RWPE2 (cell line): ENCODE data around the gene ZDHHC22.

Experiments
- ATAC-seq: fragments of 200-7000 bp; cut with Tn5 transposase; 3 replicates; pipeline ENCODE4 v1.9.1; 2021; ENCODE audit warnings: low read depth
- DNase-seq: peaks from one replicate; pipeline ENCODE4 v3.0.0-alpha.2; 2020; ENCODE audit warnings: low spot score
- H3K27ac ChIP-seq: fragments of 450-650 bp; 2 replicates; pipeline ENCODE4 v1.5.1; 2017; ENCODE audit warnings: mild to moderate bottlenecking; ENCODE audit not compliant: poor library complexity, severe bottlenecking
- H3K27me3 ChIP-seq: fragments of 250-450 bp; sonication (Bioruptor Pico); 2 replicates; pipeline ENCODE4 v1.5.1; 2021; ENCODE audit warnings: mild to moderate bottlenecking, moderate library complexity; ENCODE audit not compliant: insufficient read depth, poor library complexity, severe bottlenecking
- H3K36me3 ChIP-seq: fragments of 250-450 bp; sonication (Bioruptor Pico); 2 replicates; pipeline ENCODE4 v1.5.1; 2020; ENCODE audit warnings: low read depth, mild to moderate bottlenecking, moderate library complexity
- H3K4me1 ChIP-seq: fragments of 250-450 bp; sonication (Bioruptor Pico); 2 replicates; pipeline ENCODE4 v1.5.1; 2021; ENCODE audit warnings: mild to moderate bottlenecking, moderate library complexity; ENCODE audit not compliant: insufficient read depth, poor library complexity, severe bottlenecking
- H3K4me3 ChIP-seq: fragments of 250-450 bp; sonication (Bioruptor Pico); 2 replicates; pipeline ENCODE4 v1.5.1; 2021; ENCODE audit warnings: mild to moderate bottlenecking, moderate library complexity; ENCODE audit not compliant: severe bottlenecking
- H3K9me3 ChIP-seq: fragments of 250-450 bp; sonication (Bioruptor Pico); 2 replicates; pipeline ENCODE4 v1.5.1; 2021; ENCODE audit warnings: mild to moderate bottlenecking, moderate library complexity; ENCODE audit not compliant: severe bottlenecking
- CTCF ChIP-seq: fragments of 450-650 bp; IDR thresholded peaks from one replicate; pipeline ENCODE4 v1.5.1; 2017; ENCODE audit warnings: mild to moderate bottlenecking, moderate library complexity; ENCODE audit not compliant: poor library complexity, severe bottlenecking

The ZDHHC22 gene

GRCh38 chr14:77145975-77146740 is 4.6 kb upstream of the ZDHHC22 start:
- no peak; the same call in 2 of the 3 replicates for ATAC-seq
- Histone ChIP-seq H3K4me3 (no peak overlapping the region), H3K27ac (no peak overlapping the region), H3K27me3 (peaks cover 70% of the 10 kb centered on the region), H3K9me3 (no peaks in the 10 kb centered on the region), H3K4me1 (no peaks in the 10 kb centered on the region), H3K36me3 (no peaks in the 10 kb centered on the region)
- DNase-seq, result peak; percentile 20
- no peak for TF ChIP-seq CTCF

GRCh38 chr14:77144412-77145115 is 3.0 kb upstream of the ZDHHC22 start:
- no peak overlapping the region for H3K4me3 ChIP-seq
- no peak for TF ChIP-seq CTCF
- no peaks in the 10 kb centered on the region for H3K36me3 ChIP-seq
- no peaks in the 10 kb centered on the region for H3K9me3 ChIP-seq
- no peak overlapping the region for H3K27ac ChIP-seq
- peaks cover 5% of the 10 kb centered on the region for H3K4me1 ChIP-seq
- ATAC-seq (no peak), DNase-seq (no peak)
- H3K27me3 ChIP-seq, result peaks cover 86% of the 10 kb centered on the region

GRCh38 chr14:77143071-77143470 is 1.5 kb upstream of the ZDHHC22 start:
- no peak overlapping the region for H3K4me3 ChIP-seq
- no peak overlapping the region for H3K27ac ChIP-seq
- DNase-seq (no peak), ATAC-seq (no peak)
- H3K27me3 ChIP-seq, result peaks cover 94% of the 10 kb centered on the region
- H3K36me3 ChIP-seq, result no peaks in the 10 kb centered on the region
- peaks cover 5% of the 10 kb centered on the region for H3K4me1 ChIP-seq
- no peaks in the 10 kb centered on the region for H3K9me3 ChIP-seq
- no peak for TF ChIP-seq CTCF

GRCh38 chr14:77142005-77142800 is 612 bp upstream of the ZDHHC22 start:
- no peak overlapping the region for H3K27ac ChIP-seq
- H3K9me3 ChIP-seq, result no peaks in the 10 kb centered on the region
- ATAC-seq (no peak), DNase-seq (no peak)
- no peak overlapping the region for H3K4me3 ChIP-seq
- TF ChIP-seq CTCF, result no peak
- no peaks in the 10 kb centered on the region for H3K36me3 ChIP-seq
- H3K4me1 ChIP-seq, result peaks cover 5% of the 10 kb centered on the region
- peaks cover 96% of the 10 kb centered on the region for H3K27me3 ChIP-seq
